Liver (tissue), 9 donors: Measurements from ENCODE around the gene TRAPPC2L. TPM values are rescaled to one million over a fixed set of nuclear protein-coding genes. Genes with fewer than 3 reads are reported as not detected.

Source experiments
- DNase-seq: peaks from one replicate; pipeline ENCODE4 v3.0.0-alpha.2; 2017; ENCODE audit warnings: low spot score
- H3K27ac ChIP-seq, 2 donors: one replicate each; pipeline ENCODE4 v1.7.0; 2013; ENCODE audit warnings: inconsistent platforms in 2 of 2, low read length in 2 of 2, control low read depth in 1 of 2, low read depth in 1 of 2, mild to moderate bottlenecking in 1 of 2
- H3K27me3 ChIP-seq, 4 donors: one replicate each; pipeline versions ENCODE4 v1.6.1 to v1.7.0; 2013; ENCODE audit warnings: low read length in 3 of 4, inconsistent platforms in 1 of 4, mild to moderate bottlenecking in 1 of 4, moderate library complexity in 1 of 4; ENCODE audit not compliant: control insufficient read depth in 4 of 4, insufficient read depth in 4 of 4
- H3K36me3 ChIP-seq, 4 donors: one replicate each; pipeline versions ENCODE4 v1.6.1 to v1.7.0; 2013; ENCODE audit warnings: low read length in 3 of 4, mild to moderate bottlenecking in 3 of 4, low read depth in 1 of 4, moderate library complexity in 1 of 4; ENCODE audit not compliant: control insufficient read depth in 4 of 4, insufficient read depth in 3 of 4
- H3K4me1 ChIP-seq, 4 donors: one replicate each; pipeline versions ENCODE4 v1.6.1 to v1.7.0; 2013; ENCODE audit warnings: low read length in 3 of 4, mild to moderate bottlenecking in 3 of 4, moderate library complexity in 1 of 4; ENCODE audit not compliant: control insufficient read depth in 4 of 4, insufficient read depth in 4 of 4
- H3K4me3 ChIP-seq, 3 donors: one replicate each; pipeline versions ENCODE4 v1.6.1 to v1.7.0; 2013; ENCODE audit warnings: low read length in 3 of 3, control low read depth in 1 of 3, low read depth in 1 of 3, mild to moderate bottlenecking in 1 of 3
- H3K9ac ChIP-seq, 2 donors: one replicate each; pipeline ENCODE4 v1.7.0; 2013; ENCODE audit warnings: low read length in 2 of 2, mild to moderate bottlenecking in 2 of 2, moderate library complexity in 2 of 2, control low read depth in 1 of 2, low read depth in 1 of 2
- H3K9me3 ChIP-seq, 4 donors: one replicate each; pipeline versions ENCODE4 v1.6.1 to v1.7.0; 2013; ENCODE audit warnings: low read length in 3 of 4; ENCODE audit not compliant: control insufficient read depth in 4 of 4
- CTCF ChIP-seq: fragments of 150-350 bp; IDR thresholded peaks from 2 replicates; pipeline ENCODE4 v1.5.1; 2017; ENCODE audit warnings: improper control_type of control experiment, low read depth, low read length; ENCODE audit not compliant: missing input control
- EGR1 ChIP-seq, 2 donors: IDR thresholded peaks; 2 replicates each; pipeline ENCODE4 v1.6.1; 2016 to 2018; ENCODE audit warnings: antibody characterized with exemption in 2 of 2, low read depth in 2 of 2
- FOXA1 ChIP-seq: IDR thresholded peaks from 2 replicates; pipeline ENCODE4 v1.6.1; 2016; ENCODE audit warnings: antibody characterized with exemption
- GABPA ChIP-seq, 2 donors: IDR thresholded peaks in 1 of 2; conservative IDR thresholded peaks in 1 of 2; 2 replicates each; pipeline ENCODE4 v1.6.1; 2016; ENCODE audit warnings: antibody characterized with exemption in 2 of 2, mild to moderate bottlenecking in 1 of 2, moderate library complexity in 1 of 2
- HNF4A ChIP-seq, 2 donors: conservative IDR thresholded peaks; 2 replicates each; pipeline ENCODE4 v1.6.1; 2016; ENCODE audit warnings: antibody characterized with exemption in 2 of 2, mild to moderate bottlenecking in 2 of 2
- HNF4G ChIP-seq: IDR thresholded peaks from 2 replicates; pipeline ENCODE4 v1.6.1; 2016; ENCODE audit warnings: antibody characterized with exemption
- NR2F2 ChIP-seq: IDR thresholded peaks from 2 replicates; pipeline ENCODE4 v1.6.1; 2016; ENCODE audit warnings: antibody characterized with exemption
- RAD21 ChIP-seq, 2 donors: IDR thresholded peaks; 2 replicates each; pipeline ENCODE4 v1.6.1; 2016; ENCODE audit warnings: antibody characterized with exemption in 2 of 2, mild to moderate bottlenecking in 2 of 2
- REST ChIP-seq: IDR thresholded peaks from 2 replicates; pipeline ENCODE4 v1.6.1; 2016; ENCODE audit warnings: antibody characterized with exemption, mild to moderate bottlenecking
- RXRA ChIP-seq, 2 donors: IDR thresholded peaks; 2 replicates each; pipeline ENCODE4 v1.6.1; 2017 to 2018; ENCODE audit warnings: antibody characterized with exemption in 2 of 2, mild to moderate bottlenecking in 1 of 2
- TAF1 ChIP-seq: conservative IDR thresholded peaks from 2 replicates; pipeline ENCODE4 v1.6.1; 2016; ENCODE audit warnings: antibody characterized with exemption, mild to moderate bottlenecking
- YY1 ChIP-seq: IDR thresholded peaks from 2 replicates; pipeline ENCODE4 v1.6.1; 2016; ENCODE audit warnings: antibody characterized with exemption, mild to moderate bottlenecking
- ZBTB33 ChIP-seq: IDR thresholded peaks from 2 replicates; pipeline ENCODE4 v1.6.1; 2016; ENCODE audit warnings: antibody characterized with exemption
- WGBS: extraction: QIAGEN DNeasy Blood & Tissue Kit; methylation state at CpG from one replicate; pipeline ENCODE4 v1.1.7; 2013; 5-methylcytosine and 5-hydroxymethylcytosine counted together
- polyA plus RNA-seq, 2 donors: library from polyadenylated mRNA; stranded (reverse) in 1 of 2; unstranded in 1 of 2; fragments of 200-250 nt in 1 of 2; fragments of >200 nt in 1 of 2; fragmentation: Nextera tagmentation in 1 of 2; extraction: Ambion mirVana in 1 of 2; gene quantifications; one replicate each; pipeline versions ENCODE4 v1.2.1 to v1.2.3, GENCODE V29; 2013 to 2015
- total RNA-seq, 2 donors: library from RNA; depleted of rRNA; stranded (reverse); fragments of >200 nt; gene quantifications; one replicate each; pipeline ENCODE4 v1.2.3, GENCODE V29; 2014
- donor health status: healthy.
- donor health status: healthy.
- donor health status: healthy.
- donor health status: healthy.
- donor health status: healthy.

TRAPPC2L gene
- total and polyA plus RNA-seq, 4 donors, result 16.3 to 59.4 (median 22.2) TPM

- 71% methylated on average over 49 of the region's 49 CpGs for WGBS
- H3K9me3 ChIP-seq, result no peaks in the 10 kb centered on the region
- peaks cover 16 to 63% (median 40%) of the 10 kb centered on the region in 4 donors for H3K4me1 ChIP-seq
- TF ChIP-seq HNF4A (conservative IDR thresholded peaks at IDR 0.05) (peak in 1 of 2 donors; percentile 73), HNF4G (no peak), RXRA (IDR thresholded peaks at IDR 0.05) (peak in 1 of 2 donors; percentile 86)
- no peak overlapping the region for H3K9ac ChIP-seq
- no peak overlapping the region for H3K4me3 ChIP-seq
- H3K36me3 ChIP-seq, result peaks cover 0 to 2% (median 0%) of the 10 kb centered on the region in 4 donors
- peak overlapping the region; percentile 55 to 70 for H3K27ac ChIP-seq
- no peaks in the 10 kb centered on the region for H3K27me3 ChIP-seq
- no peak for DNase-seq
These were observed 26.4 kb downstream of the TRAPPC2L start for GRCh38 chr16:88883117-88883895.

- Histone ChIP-seq H3K27ac (no peak overlapping the region), H3K27me3 (no peaks in the 10 kb centered on the region), H3K4me3 (no peak overlapping the region), H3K9me3 (no peaks in the 10 kb centered on the region), H3K4me1 (peaks cover 16 to 62% (median 39%) of the 10 kb centered on the region in 4 donors), H3K9ac (no peak overlapping the region), H3K36me3 (no peaks in the 10 kb centered on the region)
- TF ChIP-seq ZBTB33 (no peak), EGR1 (IDR thresholded peaks at IDR 0.05; ENCODE audit: low read depth in 2 of 2) (no peak), YY1 (no peak), RAD21 (IDR thresholded peaks at IDR 0.05) (no peak), TAF1 (no peak), GABPA (IDR thresholded peaks at IDR 0.05 in 1 of 2, conservative IDR thresholded peaks at IDR 0.05 in 1 of 2) (no peak), HNF4G (no peak), NR2F2 (no peak), FOXA1 (no peak), CTCF (no peak), REST (no peak), RXRA (IDR thresholded peaks at IDR 0.05) (no peak), HNF4A (conservative IDR thresholded peaks at IDR 0.05) (no peak)
- DNase-seq, result no peak
- WGBS, result 93% methylated on average over 11 of the region's 11 CpGs
These were observed 27.0 kb downstream of the TRAPPC2L start for GRCh38 chr16:88883946-88884345.
